ENCODE results near the gene TEAD1. TPM values are rescaled to one million over a fixed set of nuclear protein-coding genes. Genes with fewer than 3 reads are reported as not detected.
A peak's percentile ranks its signal among the peaks of the same experiment; 100 is the strongest.

TEAD1 gene
- polyA plus RNA-seq, 1 experiment, result 79.2 TPM

DNA sequence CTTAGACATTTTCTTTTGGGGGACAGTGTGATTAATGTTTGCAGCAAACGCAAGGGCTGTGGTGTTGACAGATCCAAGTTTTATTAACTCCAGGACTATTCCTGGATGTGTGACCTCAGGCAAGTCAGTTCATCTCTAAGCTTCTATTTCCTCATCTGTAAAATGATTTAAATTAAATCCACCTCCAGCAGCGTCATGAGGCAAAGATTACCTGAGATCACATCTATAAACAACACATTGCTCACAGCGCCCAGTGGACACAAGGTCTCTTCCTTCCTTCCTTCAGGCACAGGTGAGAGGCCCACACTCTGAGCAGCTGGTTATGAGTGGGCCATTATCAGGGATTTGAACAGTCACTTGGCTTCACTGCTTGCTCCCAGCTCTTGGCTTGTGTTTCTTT, 223.6 kb downstream of the TEAD1 start:
- ChIA-PET POLR2A (no interaction called here), CTCF (interaction anchor here (0.7 to 2.3 kb wide), 7 partner anchors 9 to 611 kb away, joined by 3 to 8 read pairs (median 4); no protein-coding TSS in a partner anchor)
- Histone ChIP-seq H3K27me3 (ENCODE audit: control insufficient read depth, insufficient read depth, low read length) (no peaks in the 10 kb centered on the region), H3K36me3 (ENCODE audit: control insufficient read depth, insufficient read depth, low read length) (peaks cover 8% of the 10 kb centered on the region), H3K4me3 (ENCODE audit: low read depth, low read length) (no peak overlapping the region)
- TF ChIP-seq, protein P1, sequence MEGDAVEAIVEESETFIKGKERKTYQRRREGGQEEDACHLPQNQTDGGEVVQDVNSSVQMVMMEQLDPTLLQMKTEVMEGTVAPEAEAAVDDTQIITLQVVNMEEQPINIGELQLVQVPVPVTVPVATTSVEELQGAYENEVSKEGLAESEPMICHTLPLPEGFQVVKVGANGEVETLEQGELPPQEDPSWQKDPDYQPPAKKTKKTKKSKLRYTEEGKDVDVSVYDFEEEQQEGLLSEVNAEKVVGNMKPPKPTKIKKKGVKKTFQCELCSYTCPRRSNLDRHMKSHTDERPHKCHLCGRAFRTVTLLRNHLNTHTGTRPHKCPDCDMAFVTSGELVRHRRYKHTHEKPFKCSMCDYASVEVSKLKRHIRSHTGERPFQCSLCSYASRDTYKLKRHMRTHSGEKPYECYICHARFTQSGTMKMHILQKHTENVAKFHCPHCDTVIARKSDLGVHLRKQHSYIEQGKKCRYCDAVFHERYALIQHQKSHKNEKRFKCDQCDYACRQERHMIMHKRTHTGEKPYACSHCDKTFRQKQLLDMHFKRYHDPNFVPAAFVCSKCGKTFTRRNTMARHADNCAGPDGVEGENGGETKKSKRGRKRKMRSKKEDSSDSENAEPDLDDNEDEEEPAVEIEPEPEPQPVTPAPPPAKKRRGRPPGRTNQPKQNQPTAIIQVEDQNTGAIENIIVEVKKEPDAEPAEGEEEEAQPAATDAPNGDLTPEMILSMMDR (IDR thresholded peaks at IDR 0.05; ENCODE audit: insufficient read depth, low read depth, low read length), result no peak
- DNase-seq (ENCODE audit: low read depth), result no peak

DNA sequence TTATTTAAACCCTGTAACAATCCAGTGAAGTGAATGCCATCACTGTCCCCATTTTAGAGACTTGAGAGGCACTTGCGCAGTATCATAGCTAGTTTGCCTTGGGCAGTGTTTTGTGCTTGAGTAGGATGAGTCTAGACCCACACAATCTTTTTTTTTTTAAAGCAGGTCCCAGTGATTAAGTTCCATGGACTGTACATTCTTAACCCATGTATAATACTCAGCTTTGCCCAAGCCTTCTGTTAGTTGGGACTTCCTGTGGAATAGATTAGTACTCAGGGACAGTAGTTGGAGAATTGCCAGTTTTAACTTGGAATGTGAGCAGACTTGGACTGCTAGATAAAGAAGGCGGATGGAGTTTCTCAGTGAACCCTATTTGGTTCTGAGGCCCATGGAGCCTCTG, 226.3 kb downstream of the TEAD1 start:
- H3K27me3 ChIP-seq (ENCODE audit: control insufficient read depth, insufficient read depth, low read length), result no peaks in the 10 kb centered on the region
- CTCF ChIA-PET, result interaction anchor here (0.7 to 1.9 kb wide), 5 partner anchors 12 to 569 kb away, joined by 3 to 9 read pairs (median 3); no protein-coding TSS in a partner anchor
- H3K36me3 ChIP-seq (ENCODE audit: control insufficient read depth, insufficient read depth, low read length), result peaks cover 4% of the 10 kb centered on the region
- no peak overlapping the region for H3K4me3 ChIP-seq (ENCODE audit: low read depth, low read length)
- DNase-seq (ENCODE audit: low read depth), result peak; percentile 78
- POLR2A ChIA-PET, result interaction anchor here (1.0 kb wide), 1 partner anchor 612 kb away, joined by 3 read pairs; no protein-coding TSS in a partner anchor
- TF ChIP-seq, protein P1 (IDR thresholded peaks at IDR 0.05; ENCODE audit: insufficient read depth, low read depth, low read length), result no peak

DNA sequence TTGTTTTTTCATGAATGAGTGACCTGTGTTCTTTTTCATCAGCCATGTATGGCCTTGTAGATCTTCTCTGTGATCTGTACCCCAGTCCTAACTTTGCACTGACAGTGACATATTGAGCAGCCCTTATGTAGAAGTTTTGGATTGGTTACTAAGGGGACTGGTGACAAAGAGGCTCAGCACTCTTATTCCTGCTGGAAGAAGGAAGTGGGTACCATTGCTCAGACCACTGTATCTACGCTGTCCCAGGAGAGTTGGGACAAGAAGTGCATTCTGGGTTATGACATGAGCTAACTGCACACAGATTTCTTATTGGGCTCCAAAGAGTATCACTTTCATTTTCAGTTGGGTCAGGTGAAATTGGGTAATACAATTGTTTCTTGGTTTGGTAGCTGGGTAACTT, 227.1 kb downstream of the TEAD1 start:
- DNase-seq (ENCODE audit: low read depth), result no peak
- H3K36me3 ChIP-seq (ENCODE audit: control insufficient read depth, insufficient read depth, low read length), result peaks cover 4% of the 10 kb centered on the region

DNA sequence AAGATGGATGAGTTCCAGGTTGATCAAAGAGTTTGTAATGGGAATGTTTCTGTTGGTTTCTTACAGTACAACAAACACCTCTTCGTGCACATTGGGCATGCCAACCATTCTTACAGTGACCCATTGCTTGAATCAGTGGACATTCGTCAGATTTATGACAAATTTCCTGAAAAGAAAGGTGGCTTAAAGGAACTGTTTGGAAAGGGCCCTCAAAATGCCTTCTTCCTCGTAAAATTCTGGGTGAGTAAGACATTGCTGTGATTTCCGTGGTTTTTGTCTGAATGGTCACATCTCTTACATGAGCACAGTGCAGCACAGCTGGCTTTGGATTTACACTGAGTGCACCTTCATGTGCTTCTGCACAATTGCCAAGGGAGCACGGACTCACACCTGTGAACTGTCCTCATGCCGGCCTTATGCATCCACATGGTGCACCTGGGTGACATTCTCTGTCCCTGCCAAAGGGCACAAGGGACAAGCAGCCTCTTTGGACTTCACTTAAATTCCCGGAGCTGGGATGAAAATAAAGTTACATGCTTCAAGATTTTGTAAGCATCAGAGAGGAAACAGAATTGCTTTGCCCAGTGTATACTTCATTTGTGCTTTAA, 227.8 kb downstream of the TEAD1 start:
- ChIA-PET CTCF (interaction anchor here (1.0 to 4.9 kb wide), 5 partner anchors 8 to 613 kb away, joined by 4 to 28 read pairs (median 5); no protein-coding TSS in a partner anchor), POLR2A (no interaction called here)
- H3K4me3 ChIP-seq (ENCODE audit: low read depth, low read length), result no peak overlapping the region
- H3K36me3 ChIP-seq (ENCODE audit: control insufficient read depth, insufficient read depth, low read length), result peaks cover 4% of the 10 kb centered on the region
- no peaks in the 10 kb centered on the region for H3K27me3 ChIP-seq (ENCODE audit: control insufficient read depth, insufficient read depth, low read length)
- no peak for DNase-seq (ENCODE audit: low read depth)
- TF ChIP-seq, protein P1 (IDR thresholded peaks at IDR 0.05; ENCODE audit: insufficient read depth, low read depth, low read length), result no peak

More for the DNA sequence above, 227.1 kb downstream of the TEAD1 start:
- TF ChIP-seq, protein P1 (IDR thresholded peaks at IDR 0.05; ENCODE audit: insufficient read depth, low read depth, low read length), result no peak
- ChIA-PET CTCF (interaction anchor here (1.0 to 1.4 kb wide), 2 partner anchors 11 to 570 kb away, joined by 4 to 5 read pairs; no protein-coding TSS in a partner anchor), POLR2A (no interaction called here)
- Histone ChIP-seq H3K4me3 (ENCODE audit: low read depth, low read length) (no peak overlapping the region), H3K27me3 (ENCODE audit: control insufficient read depth, insufficient read depth, low read length) (no peaks in the 10 kb centered on the region)

DNA sequence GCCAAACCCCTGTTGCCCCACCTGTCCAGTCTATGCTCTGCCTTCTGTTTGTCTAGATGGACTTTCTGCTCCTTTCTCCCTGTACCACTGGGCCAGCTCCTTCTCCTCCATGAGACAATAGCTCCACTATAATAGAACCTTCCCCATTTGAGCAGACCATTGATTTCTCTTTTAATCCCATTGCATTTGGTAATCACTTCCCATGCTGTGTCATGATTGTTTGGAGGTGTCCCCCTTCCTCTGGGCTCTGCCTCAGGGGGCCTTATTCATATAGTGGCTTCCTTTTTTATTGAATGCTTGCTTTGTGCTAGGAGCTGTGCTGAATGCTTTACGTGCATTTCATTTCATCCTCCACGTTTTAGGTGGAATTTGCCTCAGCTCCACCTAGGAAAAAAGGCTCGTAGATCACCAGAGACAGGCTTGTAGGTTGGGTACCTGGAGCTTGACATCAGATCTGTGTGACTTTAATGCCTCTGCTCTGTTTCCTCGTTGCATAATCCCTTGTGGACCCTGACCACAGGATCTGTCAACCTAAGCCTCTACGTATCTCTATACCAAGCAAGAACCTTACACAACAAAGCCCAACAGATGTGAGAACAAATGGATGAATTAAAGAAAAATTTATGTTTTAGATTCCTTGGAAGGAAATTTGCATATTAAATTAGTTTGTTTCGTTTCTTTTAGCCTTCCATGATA, 228.7 kb downstream of the TEAD1 start:
- peaks cover 4% of the 10 kb centered on the region for H3K36me3 ChIP-seq (ENCODE audit: control insufficient read depth, insufficient read depth, low read length)
- ChIA-PET POLR2A (no interaction called here), CTCF (interaction anchor here (0.8 to 4.9 kb wide), 5 partner anchors 9 to 614 kb away, joined by 3 to 28 read pairs (median 5); no protein-coding TSS in a partner anchor)
- DNase-seq (ENCODE audit: low read depth), result no peak
- TF ChIP-seq, protein P1 (IDR thresholded peaks at IDR 0.05; ENCODE audit: insufficient read depth, low read depth, low read length), result no peak
- no peak overlapping the region for H3K4me3 ChIP-seq (ENCODE audit: low read depth, low read length)
- no peaks in the 10 kb centered on the region for H3K27me3 ChIP-seq (ENCODE audit: control insufficient read depth, insufficient read depth, low read length)

Measured in BJ (cell line).